HG02884 (cell line): ENCODE data around the gene PRUNE2.

Experiments
- ATAC-seq: cut with Tn5 transposase; IDR thresholded peaks from one replicate; pipeline ENCODE4 v1.9.1; 2021; ENCODE audit warnings: mild to moderate bottlenecking, moderate library complexity; ENCODE audit not compliant: unreplicated experiment

Gene PRUNE2

GRCh38 chr9:76808636-76809035, 97.3 kb downstream of the PRUNE2 start:
- no peak for ATAC-seq

GRCh38 chr9:76803762-76804161, 102.2 kb downstream of the PRUNE2 start:
- no peak for ATAC-seq

- ATAC-seq, result no peak
These were observed 102.8 kb downstream of the PRUNE2 start for GRCh38 chr9:76803083-76803482.

- no peak for ATAC-seq
These were observed 105.0 kb downstream of the PRUNE2 start for GRCh38 chr9:76800901-76801300.

GRCh38 chr9:76799473-76799872, 106.4 kb downstream of the PRUNE2 start:
- ATAC-seq, result no peak

GRCh38 chr9:76798527-76798926, 107.4 kb downstream of the PRUNE2 start:
- no peak for ATAC-seq

- no peak for ATAC-seq
These were observed 109.6 kb downstream of the PRUNE2 start for GRCh38 chr9:76796296-76796695.

- ATAC-seq, result no peak
These were observed 112.0 kb downstream of the PRUNE2 start for GRCh38 chr9:76793784-76794431.

GRCh38 chr9:76789840-76790239, 116.1 kb downstream of the PRUNE2 start:
- ATAC-seq, result no peak

- no peak for ATAC-seq
These were observed 118.2 kb downstream of the PRUNE2 start for GRCh38 chr9:76787677-76788076.

- no peak for ATAC-seq
These were observed 120.4 kb downstream of the PRUNE2 start for GRCh38 chr9:76785501-76785900.

GRCh38 chr9:76784881-76785280, 121.0 kb downstream of the PRUNE2 start:
- no peak for ATAC-seq

- ATAC-seq, result no peak
These were observed 133.0 kb downstream of the PRUNE2 start for GRCh38 chr9:76772686-76773445.

- ATAC-seq, result no peak
These were observed 139.8 kb downstream of the PRUNE2 start for GRCh38 chr9:76766126-76766525.

- no peak for ATAC-seq
These were observed 141.8 kb downstream of the PRUNE2 start, which contains the start of gene PCA3 for GRCh38 chr9:76764138-76764537. TSS of gene PCA3 (plus strand) at chr9:76764438.

- ATAC-seq, result no peak
These were observed 144.5 kb downstream of the PRUNE2 start for GRCh38 chr9:76761448-76761847.

- ATAC-seq, result no peak
These were observed 146.2 kb downstream of the PRUNE2 start for GRCh38 chr9:76759732-76760131.

GRCh38 chr9:76758476-76758875, 147.4 kb downstream of the PRUNE2 start:
- no peak for ATAC-seq

GRCh38 chr9:76756941-76757673, 148.8 kb downstream of the PRUNE2 start:
- ATAC-seq, result no peak

GRCh38 chr9:76756268-76756640, 149.7 kb downstream of the PRUNE2 start:
- ATAC-seq, result peak; percentile 12

GRCh38 chr9:76751001-76751400, 154.9 kb downstream of the PRUNE2 start:
- no peak for ATAC-seq

GRCh38 chr9:76744336-76744735, 161.6 kb downstream of the PRUNE2 start:
- peak; percentile 97 for ATAC-seq
